Measurements from ENCODE around the gene TPSAB1. TPM values are rescaled to one million over a fixed set of nuclear protein-coding genes. Genes with fewer than 3 reads are reported as not detected.

The TPSAB1 gene
- total RNA-seq, 4 donors from 2014 or later: 39.8 to 94.6 (median 63.9) TPM

- peaks cover 0 to 100% of the 10 kb centered on the region in 2 donors for H3K36me3 ChIP-seq
- H3K9me3 ChIP-seq: no peaks in the 10 kb centered on the region
- TF ChIP-seq POLR2AphosphoS5 (IDR thresholded peaks at IDR 0.05) (no peak), EP300 (IDR thresholded peaks at IDR 0.05) (no peak), CTCF (IDR thresholded peaks at IDR 0.05) (no peak), POLR2A (IDR thresholded peaks at IDR 0.05) (no peak)
- no peak for ATAC-seq
- no peak overlapping the region for H3K4me3 ChIP-seq
- no CpG with 5 or more reads among the region's 43 CpGs for WGBS, 2 donors (ENCODE audit: low coverage in 1 of 2)
- H3K27me3 ChIP-seq: no peaks in the 10 kb centered on the region
- H3K27ac ChIP-seq: no peak overlapping the region
- no peaks in the 10 kb centered on the region for H3K4me1 ChIP-seq
These were observed 31.4 kb upstream of the TPSAB1 start for GRCh38 chr16:1209081-1209480.

DNA sequence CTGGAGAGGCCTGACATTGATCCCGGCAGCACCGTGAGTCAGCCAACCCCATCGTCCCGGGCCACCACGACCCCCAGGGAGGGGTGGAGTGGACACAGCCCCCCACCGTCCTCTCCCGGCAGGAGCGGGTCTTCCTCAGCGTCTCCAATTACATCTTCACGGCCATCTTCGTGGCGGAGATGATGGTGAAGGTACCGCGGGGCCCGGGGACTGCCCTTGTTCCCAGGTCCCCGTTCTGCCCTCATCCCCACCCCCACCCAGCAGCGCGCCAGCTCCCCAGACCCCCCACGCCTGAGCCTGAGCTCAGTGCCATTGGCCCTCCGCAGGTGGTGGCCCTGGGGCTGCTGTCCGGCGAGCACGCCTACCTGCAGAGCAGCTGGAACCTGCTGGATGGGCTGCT is 30.0 kb upstream of the TPSAB1 start:
- no peak for TF ChIP-seq POLR2A (IDR thresholded peaks at IDR 0.05)
- TF ChIP-seq EP300 (IDR thresholded peaks at IDR 0.05): no peak
- TF ChIP-seq CTCF (IDR thresholded peaks at IDR 0.05): no peak
- TF ChIP-seq POLR2AphosphoS5 (IDR thresholded peaks at IDR 0.05): no peak
- no peak overlapping the region for H3K27ac ChIP-seq
- ATAC-seq: no peak
- no CpG with 5 or more reads among the region's 23 CpGs for WGBS, 2 donors (ENCODE audit: low coverage in 1 of 2)
- no peaks in the 10 kb centered on the region for H3K27me3 ChIP-seq
- no peaks in the 10 kb centered on the region for H3K9me3 ChIP-seq
- H3K4me1 ChIP-seq: no peaks in the 10 kb centered on the region
- no peak overlapping the region for H3K4me3 ChIP-seq
- H3K36me3 ChIP-seq: peaks cover 0 to 100% of the 10 kb centered on the region in 2 donors

GRCh38 chr16:1211451-1212268 is 28.8 kb upstream of the TPSAB1 start:
- Histone ChIP-seq H3K9me3 (no peaks in the 10 kb centered on the region), H3K4me3 (no peak overlapping the region), H3K27ac (peak overlapping the region in 1 of 4 donors; percentile 11), H3K4me1 (no peaks in the 10 kb centered on the region), H3K36me3 (peaks cover 0 to 100% of the 10 kb centered on the region in 2 donors), H3K27me3 (no peaks in the 10 kb centered on the region)
- WGBS, 2 donors (ENCODE audit: low coverage in 1 of 2): no CpG with 5 or more reads among the region's 65 CpGs
- no peak for ATAC-seq
- TF ChIP-seq CTCF (IDR thresholded peaks at IDR 0.05) (no peak), POLR2A (IDR thresholded peaks at IDR 0.05) (no peak), EP300 (IDR thresholded peaks at IDR 0.05) (no peak), POLR2AphosphoS5 (IDR thresholded peaks at IDR 0.05) (no peak)

DNA sequence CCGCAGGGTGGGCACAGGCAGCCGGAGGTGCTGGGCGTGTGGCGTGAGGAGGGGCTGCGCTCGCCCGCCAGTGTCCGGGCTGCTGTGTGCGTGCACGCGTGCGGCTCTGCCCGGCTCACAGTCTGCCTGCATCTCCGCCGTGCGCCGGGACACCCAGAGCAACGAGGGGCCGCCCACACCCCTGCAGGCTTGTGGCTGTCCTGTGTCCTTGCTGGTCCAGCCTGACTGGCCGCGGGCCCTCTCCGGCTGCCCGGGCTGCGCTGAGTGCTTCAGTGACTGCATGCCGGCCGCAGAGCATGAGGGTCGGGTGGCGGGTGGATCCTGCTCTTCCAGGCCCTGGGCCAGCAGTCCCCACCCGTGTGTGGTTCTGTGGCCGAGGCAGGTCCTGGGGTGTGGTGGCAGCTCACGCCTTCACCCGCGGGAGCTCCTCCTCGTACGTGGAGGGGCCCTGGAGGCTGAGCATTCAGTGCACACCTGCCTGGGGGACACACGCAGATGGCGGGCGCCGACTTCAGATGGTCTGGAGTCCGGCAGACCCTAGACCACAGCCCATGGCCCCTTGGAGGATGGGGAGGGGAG is 27.8 kb upstream of the TPSAB1 start:
- H3K4me3 ChIP-seq: no peak overlapping the region
- TF ChIP-seq EP300 (IDR thresholded peaks at IDR 0.05): no peak
- no peak for TF ChIP-seq CTCF (IDR thresholded peaks at IDR 0.05)
- no peak for TF ChIP-seq POLR2A (IDR thresholded peaks at IDR 0.05)
- no peak for TF ChIP-seq POLR2AphosphoS5 (IDR thresholded peaks at IDR 0.05)
- H3K36me3 ChIP-seq: peaks cover 0 to 100% of the 10 kb centered on the region in 2 donors
- WGBS, 2 donors (ENCODE audit: low coverage in 1 of 2): no CpG with 5 or more reads among the region's 40 CpGs
- no peaks in the 10 kb centered on the region for H3K27me3 ChIP-seq
- peak overlapping the region in 1 of 4 donors; percentile 11 for H3K27ac ChIP-seq
- H3K4me1 ChIP-seq: no peaks in the 10 kb centered on the region
- ATAC-seq: no peak
- H3K9me3 ChIP-seq: no peaks in the 10 kb centered on the region

- no peak for TF ChIP-seq POLR2AphosphoS5 (IDR thresholded peaks at IDR 0.05)
- TF ChIP-seq CTCF (IDR thresholded peaks at IDR 0.05): no peak
- no peak for TF ChIP-seq POLR2A (IDR thresholded peaks at IDR 0.05)
- no peak for TF ChIP-seq EP300 (IDR thresholded peaks at IDR 0.05)
- no peak overlapping the region for H3K4me3 ChIP-seq
- no peak overlapping the region for H3K27ac ChIP-seq
- H3K4me1 ChIP-seq: no peaks in the 10 kb centered on the region
- WGBS, 2 donors (ENCODE audit: low coverage in 1 of 2): no CpG with 5 or more reads among the region's 8 CpGs
- ATAC-seq: no peak
- peaks cover 0 to 100% of the 10 kb centered on the region in 2 donors for H3K36me3 ChIP-seq
- no peaks in the 10 kb centered on the region for H3K27me3 ChIP-seq
- no peaks in the 10 kb centered on the region for H3K9me3 ChIP-seq
These were observed 27.3 kb upstream of the TPSAB1 start for GRCh38 chr16:1213231-1213630.
